ENCODE measurements around the gene PLA2G2F. TPM values are rescaled to one million over a fixed set of nuclear protein-coding genes. Genes with fewer than 3 reads are reported as not detected.

PLA2G2F gene
- total and polyA plus RNA-seq, 2 experiments from 2014 or later, result not detected

GRCh38 chr1:20124456-20125057 lies 14.6 kb upstream of the PLA2G2F start:
- Histone ChIP-seq H3K4me3 (no peak overlapping the region), H3K27ac (no peak overlapping the region), H3K9me2 (replicated peaks; ENCODE audit: insufficient read depth) (no peaks in the 10 kb centered on the region), H3K4me2 (no peak overlapping the region), H4K20me1 (ENCODE audit: insufficient read depth, poor library complexity, severe bottlenecking) (no peaks in the 10 kb centered on the region), H3K79me2 (no peaks in the 10 kb centered on the region), H3K9me3 (ENCODE audit: low read depth) (no peaks in the 10 kb centered on the region), H3K36me3 (replicated peaks; ENCODE audit: insufficient read depth, low read depth) (no peaks in the 10 kb centered on the region), H2AFZ (no peak overlapping the region), H3K27me3 (no peaks in the 10 kb centered on the region), H3K4me1 (ENCODE audit: insufficient read depth) (no peaks in the 10 kb centered on the region)
- TF ChIP-seq EZH2 (IDR thresholded peaks at IDR 0.05; ENCODE audit: borderline replicate concordance), result no peak
- TF ChIP-seq CTCF (IDR thresholded peaks at IDR 0.05; ENCODE audit: poor library complexity), result no peak
- DNase-seq (ENCODE audit: low spot score), result peak; percentile 57
- WGBS (ENCODE audit: low lambda C conversion rate, missing lambda C conversion rate), result 87% methylated on average over 7 of the region's 7 CpGs

GRCh38 chr1:20125100-20125499 lies 14.0 kb upstream of the PLA2G2F start:
- Histone ChIP-seq H3K27ac (no peak overlapping the region), H3K9me3 (ENCODE audit: low read depth) (no peaks in the 10 kb centered on the region)
- WGBS (ENCODE audit: low lambda C conversion rate, missing lambda C conversion rate), result 78% methylated on average over 10 of the region's 10 CpGs

GRCh38 chr1:20126041-20126805 lies 12.9 kb upstream of the PLA2G2F start:
- Histone ChIP-seq H3K4me2 (no peak overlapping the region), H2AFZ (no peak overlapping the region), H3K79me2 (no peaks in the 10 kb centered on the region), H3K27me3 (no peaks in the 10 kb centered on the region), H3K27ac (no peak overlapping the region), H3K9me3 (ENCODE audit: low read depth) (no peaks in the 10 kb centered on the region), H3K4me3 (no peak overlapping the region), H3K4me1 (ENCODE audit: insufficient read depth) (no peaks in the 10 kb centered on the region), H4K20me1 (ENCODE audit: insufficient read depth, poor library complexity, severe bottlenecking) (no peaks in the 10 kb centered on the region), H3K9me2 (replicated peaks; ENCODE audit: insufficient read depth) (no peaks in the 10 kb centered on the region), H3K36me3 (replicated peaks; ENCODE audit: insufficient read depth, low read depth) (no peaks in the 10 kb centered on the region)
- 83% methylated on average over 9 of the region's 9 CpGs for WGBS (ENCODE audit: low lambda C conversion rate, missing lambda C conversion rate)
- no peak for TF ChIP-seq CTCF (IDR thresholded peaks at IDR 0.05; ENCODE audit: poor library complexity)
- no peak for TF ChIP-seq EZH2phosphoT487 (IDR thresholded peaks at IDR 0.05; ENCODE audit: low read depth, severe bottlenecking, unreplicated experiment)
- TF ChIP-seq EZH2 (IDR thresholded peaks at IDR 0.05; ENCODE audit: borderline replicate concordance), result no peak
- DNase-seq (ENCODE audit: low spot score), result no peak

More at GRCh38 chr1:20125100-20125499, 14.0 kb upstream of the PLA2G2F start:
- TF ChIP-seq EZH2phosphoT487 (IDR thresholded peaks at IDR 0.05; ENCODE audit: low read depth, severe bottlenecking, unreplicated experiment) (no peak), EZH2 (IDR thresholded peaks at IDR 0.05; ENCODE audit: borderline replicate concordance) (no peak), CTCF (IDR thresholded peaks at IDR 0.05; ENCODE audit: poor library complexity) (no peak)
- Histone ChIP-seq H4K20me1 (ENCODE audit: insufficient read depth, poor library complexity, severe bottlenecking) (no peaks in the 10 kb centered on the region), H3K27me3 (no peaks in the 10 kb centered on the region), H3K4me2 (no peak overlapping the region), H3K36me3 (replicated peaks; ENCODE audit: insufficient read depth, low read depth) (no peaks in the 10 kb centered on the region), H3K9me2 (replicated peaks; ENCODE audit: insufficient read depth) (no peaks in the 10 kb centered on the region), H2AFZ (no peak overlapping the region), H3K4me3 (no peak overlapping the region), H3K79me2 (no peaks in the 10 kb centered on the region), H3K4me1 (ENCODE audit: insufficient read depth) (no peaks in the 10 kb centered on the region)
- DNase-seq (ENCODE audit: low spot score), result no peak

All from hepatocyte (in vitro differentiated cells).